IPS-20b (cell line): Measurements from ENCODE around the gene AFAP1L1.
A peak's percentile ranks its signal among the peaks of the same experiment; 100 is the strongest.
"Not testable (repeated sequence)": the region's sequence is repeated elsewhere in the genome, so short reads cannot be mapped to it uniquely, and the experiment has no call there.

ENCODE experiments used
- H3K27ac ChIP-seq: one replicate; pipeline ENCODE4 v1.5.1; 2013; ENCODE audit warnings: low read length
- H3K27me3 ChIP-seq: 2 replicates; pipeline ENCODE4 v1.6.1; 2013; ENCODE audit warnings: mild to moderate bottlenecking, low read length, inconsistent platforms; ENCODE audit not compliant: insufficient read depth
- H3K36me3 ChIP-seq: 2 replicates; pipeline ENCODE4 v1.6.1; 2013; ENCODE audit warnings: low read depth, mild to moderate bottlenecking, inconsistent platforms, low read length, moderate library complexity; ENCODE audit not compliant: insufficient read depth
- H3K4me1 ChIP-seq: 2 replicates; pipeline ENCODE4 v1.6.1; 2013; ENCODE audit warnings: mild to moderate bottlenecking, control low read depth, inconsistent platforms, low read length, moderate library complexity; ENCODE audit not compliant: insufficient read depth
- H3K4me3 ChIP-seq: 2 replicates; pipeline ENCODE4 v1.5.1; 2013; ENCODE audit warnings: mild to moderate bottlenecking, low read length, inconsistent platforms
- H3K9ac ChIP-seq: 2 replicates; pipeline ENCODE4 v1.6.1; 2013; ENCODE audit warnings: low read depth, mild to moderate bottlenecking, inconsistent platforms, low read length, moderate library complexity
- H3K9me3 ChIP-seq: 2 replicates; pipeline ENCODE4 v1.6.1; 2013; ENCODE audit warnings: mild to moderate bottlenecking, low read depth, low read length, inconsistent platforms; ENCODE audit not compliant: insufficient read depth

The AFAP1L1 gene

GRCh38 chr5:149264439-149265067 is 7.1 kb upstream of the AFAP1L1 start:
- H3K9ac ChIP-seq = no peak overlapping the region

GRCh38 chr5:149265068-149265465 is 6.6 kb upstream of the AFAP1L1 start:
- H3K9ac ChIP-seq = no peak overlapping the region
- H3K4me1 ChIP-seq = no peaks in the 10 kb centered on the region; the same call in 1 of the 2 replicates
- no peak overlapping the region for H3K27ac ChIP-seq
- no peaks in the 10 kb centered on the region for H3K36me3 ChIP-seq
- H3K27me3 ChIP-seq = peaks cover 45% of the 10 kb centered on the region
- no peaks in the 10 kb centered on the region for H3K9me3 ChIP-seq
- H3K4me3 ChIP-seq = no peak overlapping the region

More at GRCh38 chr5:149264439-149265067, 7.1 kb upstream of the AFAP1L1 start:
- H3K9me3 ChIP-seq = no peaks in the 10 kb centered on the region
- H3K4me1 ChIP-seq = no peaks in the 10 kb centered on the region; the same call in 1 of the 2 replicates
- H3K27ac ChIP-seq = no peak overlapping the region
- no peaks in the 10 kb centered on the region for H3K36me3 ChIP-seq
- peaks cover 42% of the 10 kb centered on the region for H3K27me3 ChIP-seq
- H3K4me3 ChIP-seq = peak overlapping the region; percentile 27; the same call in 1 of the 2 replicates

- Histone ChIP-seq H3K36me3 (no peaks in the 10 kb centered on the region), H3K9ac (no peak overlapping the region), H3K27ac (no peak overlapping the region), H3K4me3 (no peak overlapping the region), H3K4me1 (no peaks in the 10 kb centered on the region; the same call in 1 of the 2 replicates), H3K27me3 (peaks cover 50% of the 10 kb centered on the region), H3K9me3 (no peaks in the 10 kb centered on the region)
Measured at GRCh38 chr5:149265597-149265996, 6.1 kb upstream of the AFAP1L1 start.

- no peak overlapping the region for H3K27ac ChIP-seq
- H3K9me3 ChIP-seq = no peaks in the 10 kb centered on the region
- no peaks in the 10 kb centered on the region for H3K36me3 ChIP-seq
- H3K9ac ChIP-seq = no peak overlapping the region
- no peak overlapping the region for H3K4me3 ChIP-seq
- H3K27me3 ChIP-seq = peaks cover 49% of the 10 kb centered on the region
- H3K4me1 ChIP-seq = no peaks in the 10 kb centered on the region; the same call in 1 of the 2 replicates
Measured at GRCh38 chr5:149267241-149267973, 4.3 kb upstream of the AFAP1L1 start.

GRCh38 chr5:149268928-149269557 is 2.6 kb upstream of the AFAP1L1 start:
- peaks cover 55% of the 10 kb centered on the region for H3K27me3 ChIP-seq
- H3K36me3 ChIP-seq = no peaks in the 10 kb centered on the region
- no peak overlapping the region for H3K9ac ChIP-seq
- H3K27ac ChIP-seq = no peak overlapping the region
- H3K4me1 ChIP-seq = peaks cover 10% of the 10 kb centered on the region; the same call in 1 of the 2 replicates
- no peaks in the 10 kb centered on the region for H3K9me3 ChIP-seq
- no peak overlapping the region for H3K4me3 ChIP-seq

GRCh38 chr5:149271195-149271715 is 404 bp upstream of the AFAP1L1 start:
- no peak overlapping the region for H3K27ac ChIP-seq
- H3K36me3 ChIP-seq = no peaks in the 10 kb centered on the region
- H3K27me3 ChIP-seq = peaks cover 45% of the 10 kb centered on the region
- no peaks in the 10 kb centered on the region for H3K9me3 ChIP-seq
- peak overlapping the region; percentile 76 for H3K4me3 ChIP-seq
- peaks cover 10% of the 10 kb centered on the region; the same call in 1 of the 2 replicates for H3K4me1 ChIP-seq
- H3K9ac ChIP-seq = no peak overlapping the region

GRCh38 chr5:149272781-149273180 is 1.1 kb downstream of the AFAP1L1 start:
- peaks cover 45% of the 10 kb centered on the region for H3K27me3 ChIP-seq
- H3K36me3 ChIP-seq, H3K9me3 ChIP-seq, H3K27ac ChIP-seq, H3K9ac ChIP-seq: not testable (repeated sequence)
- H3K4me1 ChIP-seq = peaks cover 10% of the 10 kb centered on the region; the same call in 1 of the 2 replicates
- H3K4me3 ChIP-seq = peak overlapping the region; percentile 93; the same call in 1 of the 2 replicates

GRCh38 chr5:149273237-149273636 is 1.6 kb downstream of the AFAP1L1 start:
- H3K9ac ChIP-seq = no peak overlapping the region
- H3K27ac ChIP-seq = no peak overlapping the region
- peak overlapping the region; percentile 93; the same call in 1 of the 2 replicates for H3K4me3 ChIP-seq
- no peaks in the 10 kb centered on the region for H3K36me3 ChIP-seq
- H3K4me1 ChIP-seq = peaks cover 10% of the 10 kb centered on the region; the same call in 1 of the 2 replicates
- H3K27me3 ChIP-seq = peaks cover 45% of the 10 kb centered on the region
- H3K9me3 ChIP-seq = no peaks in the 10 kb centered on the region; the same call in 1 of the 2 replicates

- peaks cover 45% of the 10 kb centered on the region for H3K27me3 ChIP-seq
- H3K9ac ChIP-seq = no peak overlapping the region
- H3K36me3 ChIP-seq = no peaks in the 10 kb centered on the region
- H3K4me3 ChIP-seq = no peak overlapping the region
- H3K9me3 ChIP-seq = no peaks in the 10 kb centered on the region; the same call in 1 of the 2 replicates
- no peak overlapping the region for H3K27ac ChIP-seq
- peaks cover 10% of the 10 kb centered on the region; the same call in 1 of the 2 replicates for H3K4me1 ChIP-seq
Measured at GRCh38 chr5:149273950-149274349, 2.3 kb downstream of the AFAP1L1 start.

GRCh38 chr5:149274939-149275338 is 3.3 kb downstream of the AFAP1L1 start:
- Histone ChIP-seq H3K4me1 (peaks cover 10% of the 10 kb centered on the region; the same call in 1 of the 2 replicates), H3K27ac (no peak overlapping the region), H3K36me3 (no peaks in the 10 kb centered on the region), H3K27me3 (peaks cover 43% of the 10 kb centered on the region), H3K4me3 (no peak overlapping the region), H3K9me3 (no peaks in the 10 kb centered on the region; the same call in 1 of the 2 replicates), H3K9ac (no peak overlapping the region)

GRCh38 chr5:149277801-149278200 is 6.1 kb downstream of the AFAP1L1 start:
- H3K27ac ChIP-seq = no peak overlapping the region
- H3K9me3 ChIP-seq = no peaks in the 10 kb centered on the region; the same call in 1 of the 2 replicates
- no peak overlapping the region for H3K9ac ChIP-seq
- H3K4me1 ChIP-seq = peaks cover 10% of the 10 kb centered on the region; the same call in 1 of the 2 replicates
- no peak overlapping the region for H3K4me3 ChIP-seq
- H3K27me3 ChIP-seq = peaks cover 16% of the 10 kb centered on the region
- H3K36me3 ChIP-seq = no peaks in the 10 kb centered on the region
